GM10248 (cell line): ENCODE data around the gene TCF7L2.

Experiments
- CTCF ChIA-PET: fragments of 300-600 bp; sonication (Branson Sonifier 250); formaldehyde crosslinking; extraction: SDS; loops from one replicate; lab custom pipeline; 2021; ENCODE audit warnings: antibody characterized with exemption; lab: Yijun Ruan, JAX
- POLR2A ChIA-PET: fragments of 350-650 bp; sonication (Branson Sonifier 250); formaldehyde crosslinking; extraction: SDS; loops from one replicate; lab custom pipeline; 2020; ENCODE audit warnings: antibody characterized with exemption; lab: Yijun Ruan, JAX
- DNase-seq: peaks from one replicate; pipeline ENCODE4 v3.0.0; 2012; ENCODE audit errors: extremely low spot score
- CTCF ChIP-seq: IDR thresholded peaks from 2 replicates; pipeline ENCODE4 v1.5.1; 2012; ENCODE audit warnings: mild to moderate bottlenecking, low read depth; ENCODE audit errors: extremely low read depth, missing control alignments, control extremely low read depth

Gene TCF7L2

GRCh38 chr10:112970021-112970420 is 20.0 kb downstream of the TCF7L2 start:
- TF ChIP-seq CTCF, result no peak
- ChIA-PET POLR2A (no interaction called here), CTCF (interaction anchor here (1.4 kb wide), 1 partner anchor 10 kb away, joined by 3 read pairs; no protein-coding TSS in a partner anchor)
- DNase-seq, result no peak

DNA sequence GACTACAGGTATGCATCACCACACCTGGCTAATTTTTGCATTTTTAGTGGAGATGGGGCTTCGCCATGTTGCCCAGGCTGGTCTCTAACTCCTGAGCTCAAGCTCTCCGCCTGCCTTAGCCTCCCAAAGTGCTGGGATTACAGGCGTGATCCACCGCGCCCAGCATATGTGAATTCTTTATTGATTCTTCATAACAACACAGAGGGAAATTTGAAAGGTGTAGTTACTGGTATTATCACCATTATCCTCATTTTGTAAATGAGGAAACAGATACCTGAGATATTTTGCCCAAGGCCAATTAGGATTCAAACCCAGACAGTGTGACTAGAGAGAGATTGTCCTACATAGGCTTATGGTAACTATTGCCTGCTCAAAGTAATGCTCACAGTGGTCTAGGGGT is 22.6 kb downstream of the TCF7L2 start:
- ChIA-PET POLR2A (no interaction called here), CTCF (no interaction called here)
- no peak for TF ChIP-seq CTCF
- no peak for DNase-seq

DNA sequence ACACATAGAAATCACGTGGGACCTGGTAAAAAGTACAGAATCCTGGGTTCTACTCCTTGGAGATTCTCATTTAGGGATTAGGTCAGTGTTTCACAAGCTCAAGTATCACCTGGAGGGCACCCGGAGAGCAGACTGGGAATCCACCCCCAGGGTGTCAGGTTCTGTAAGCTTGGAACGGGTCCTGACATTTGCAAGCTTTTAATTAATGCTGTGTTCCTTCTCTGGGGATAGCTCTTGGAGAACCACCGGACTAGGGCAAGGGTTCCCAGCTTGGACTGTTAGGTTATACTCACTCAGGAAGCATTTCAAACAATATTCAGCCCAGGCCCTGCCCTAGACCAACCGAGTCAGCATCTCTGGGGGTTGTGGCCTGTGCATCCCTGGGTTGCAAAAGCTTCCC is 23.0 kb downstream of the TCF7L2 start:
- CTCF ChIA-PET, result no interaction called here
- POLR2A ChIA-PET, result no interaction called here

DNA sequence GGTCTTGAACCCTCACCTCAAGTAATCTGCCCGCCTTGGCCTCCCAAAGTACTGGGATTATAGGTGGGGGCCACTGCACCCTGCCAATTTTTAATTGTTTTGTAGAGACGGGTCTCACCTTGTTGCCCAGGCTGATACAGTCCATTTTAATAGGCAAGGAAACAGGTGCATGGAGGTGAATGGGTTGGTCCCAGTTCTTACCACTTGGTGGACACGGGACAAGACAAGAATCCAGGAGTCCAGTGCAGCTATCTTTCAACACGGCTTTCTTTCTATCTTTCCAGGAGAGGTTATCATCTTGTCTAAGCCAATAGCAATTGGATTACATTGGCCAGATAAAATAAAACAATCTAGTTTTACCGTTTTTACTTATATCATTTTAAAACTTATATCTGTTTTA is 23.8 kb downstream of the TCF7L2 start:
- CTCF ChIA-PET, result no interaction called here
- POLR2A ChIA-PET, result no interaction called here
- no peak for DNase-seq
- TF ChIP-seq CTCF, result no peak

More for the DNA sequence above, 23.0 kb downstream of the TCF7L2 start:
- TF ChIP-seq CTCF, result no peak
- no peak for DNase-seq

DNA sequence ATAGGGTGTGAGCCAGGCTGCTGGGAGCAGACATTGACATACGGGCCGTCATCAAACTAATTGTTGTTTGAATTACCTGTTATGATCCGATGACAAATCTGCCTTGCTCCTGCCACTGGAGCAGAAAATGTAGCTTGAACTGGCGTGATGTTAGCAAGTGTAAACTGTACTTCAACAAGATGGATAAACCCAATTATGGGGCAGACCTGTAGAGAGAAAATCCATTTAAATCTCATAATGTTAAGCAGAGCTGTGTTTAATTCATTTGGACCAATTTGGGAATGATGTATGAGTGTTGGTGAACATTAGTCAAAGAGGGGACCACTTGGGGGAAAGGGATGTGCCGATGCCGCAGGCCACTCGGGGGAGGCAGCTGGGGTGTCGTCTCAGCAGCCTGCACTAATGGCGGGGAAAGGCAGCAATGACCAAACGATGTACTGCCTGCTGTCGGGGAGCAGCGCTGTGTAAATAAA is 27.4 kb downstream of the TCF7L2 start:
- no peak for TF ChIP-seq CTCF
- POLR2A ChIA-PET, result no interaction called here
- DNase-seq, result no peak
- CTCF ChIA-PET, result interaction anchor here (0.8 to 1.5 kb wide), 2 partner anchors 11 kb away, joined by 3 to 4 read pairs; no protein-coding TSS in a partner anchor

DNA sequence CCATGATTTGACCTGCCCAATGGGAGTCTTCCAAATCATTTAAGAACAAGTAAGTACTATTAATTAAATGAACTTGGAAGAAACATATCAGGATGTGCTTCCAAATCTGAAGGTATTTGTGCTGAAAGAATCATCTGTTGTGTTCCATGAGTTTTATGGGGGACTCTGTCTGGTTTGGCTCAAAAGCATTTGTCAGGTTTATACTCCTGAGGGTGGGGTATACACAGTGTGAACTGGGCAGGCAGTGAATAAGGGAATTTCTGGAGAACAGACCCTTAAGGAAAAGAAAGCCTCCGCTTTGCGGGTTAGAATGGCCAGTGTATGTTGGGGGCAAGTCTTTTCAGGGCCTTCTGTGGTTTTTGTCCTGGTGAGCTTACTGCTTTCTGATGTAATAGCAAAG is 29.9 kb downstream of the TCF7L2 start:
- TF ChIP-seq CTCF, result no peak
- ChIA-PET POLR2A (no interaction called here), CTCF (no interaction called here)
- DNase-seq, result no peak

DNA sequence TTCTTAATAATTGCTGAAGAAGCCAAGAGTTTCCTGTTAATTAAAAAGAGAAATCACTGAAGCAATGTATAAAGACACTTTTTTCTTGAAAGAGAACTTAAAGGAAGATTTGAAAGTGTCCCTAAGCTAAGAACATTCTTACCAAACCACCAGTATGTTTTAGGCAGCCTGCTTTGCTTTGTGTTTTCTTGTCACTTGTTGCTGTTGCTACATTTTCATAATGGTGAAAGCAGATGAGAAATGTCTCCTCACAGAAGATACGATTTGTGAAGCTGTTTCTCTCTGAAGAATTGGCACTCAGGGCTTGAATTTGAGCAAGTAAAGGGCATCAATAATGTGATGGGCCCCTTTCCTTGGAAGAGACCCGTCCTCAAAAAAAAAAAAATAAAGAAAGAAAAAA is 30.9 kb downstream of the TCF7L2 start:
- DNase-seq, result no peak
- no peak for TF ChIP-seq CTCF
- CTCF ChIA-PET, result no interaction called here
- POLR2A ChIA-PET, result no interaction called here
